ENCODE measurements around the gene S100A13.
"Not testable (repeated sequence)": the region's sequence is repeated elsewhere in the genome, so short reads cannot be mapped to it uniquely, and the experiment has no call there.

The S100A13 gene

GRCh38 chr1:153583514-153583913 is 43.8 kb downstream of the S100A13 start:
- not testable (repeated sequence) for H3K27me3 ChIP-seq (ENCODE audit: control insufficient read depth in 1 of 2, insufficient read depth in 2 of 2, low read length in 2 of 2); H3K36me3 ChIP-seq (ENCODE audit: control insufficient read depth in 2 of 2, insufficient read depth in 2 of 2, low read length in 2 of 2); H3K4me1 ChIP-seq (ENCODE audit: control insufficient read depth, insufficient read depth, low read length); H3K27ac ChIP-seq (ENCODE audit: low read length); H3K9ac ChIP-seq (ENCODE audit: low read length in 2 of 2); H3K4me3 ChIP-seq (ENCODE audit: low read length in 2 of 2); H3K9me3 ChIP-seq (ENCODE audit: control insufficient read depth in 2 of 2, low read length in 2 of 2)

- H3K9ac ChIP-seq (ENCODE audit: low read length in 2 of 2); H3K27ac ChIP-seq (ENCODE audit: low read length); H3K4me3 ChIP-seq (ENCODE audit: low read length in 2 of 2); H3K27me3 ChIP-seq (ENCODE audit: control insufficient read depth in 1 of 2, insufficient read depth in 2 of 2, low read length in 2 of 2); H3K36me3 ChIP-seq (ENCODE audit: control insufficient read depth in 2 of 2, insufficient read depth in 2 of 2, low read length in 2 of 2); H3K9me3 ChIP-seq (ENCODE audit: control insufficient read depth in 2 of 2, low read length in 2 of 2); H3K4me1 ChIP-seq (ENCODE audit: control insufficient read depth, insufficient read depth, low read length): not testable (repeated sequence)
Measured at GRCh38 chr1:153582836-153583235, 44.5 kb downstream of the S100A13 start.

GRCh38 chr1:153578936-153579335 is 48.4 kb downstream of the S100A13 start:
- H3K9me3 ChIP-seq (ENCODE audit: control insufficient read depth in 2 of 2, low read length in 2 of 2): no peaks in the 10 kb centered on the region
- no peak overlapping the region for H3K9ac ChIP-seq (ENCODE audit: low read length in 2 of 2)
- H3K27ac ChIP-seq (ENCODE audit: low read length): no peak overlapping the region
- no peak overlapping the region for H3K4me3 ChIP-seq (ENCODE audit: low read length in 2 of 2)
- H3K4me1 ChIP-seq (ENCODE audit: control insufficient read depth, insufficient read depth, low read length): no peaks in the 10 kb centered on the region
- no peaks in the 10 kb centered on the region for H3K36me3 ChIP-seq (ENCODE audit: control insufficient read depth in 2 of 2, insufficient read depth in 2 of 2, low read length in 2 of 2)
- no peaks in the 10 kb centered on the region for H3K27me3 ChIP-seq (ENCODE audit: control insufficient read depth in 1 of 2, insufficient read depth in 2 of 2, low read length in 2 of 2)

- no peaks in the 10 kb centered on the region for H3K36me3 ChIP-seq (ENCODE audit: control insufficient read depth in 2 of 2, insufficient read depth in 2 of 2, low read length in 2 of 2)
- no peaks in the 10 kb centered on the region for H3K4me1 ChIP-seq (ENCODE audit: control insufficient read depth, insufficient read depth, low read length)
- no peaks in the 10 kb centered on the region for H3K27me3 ChIP-seq (ENCODE audit: control insufficient read depth in 1 of 2, insufficient read depth in 2 of 2, low read length in 2 of 2)
- H3K9me3 ChIP-seq (ENCODE audit: control insufficient read depth in 2 of 2, low read length in 2 of 2): no peaks in the 10 kb centered on the region
- no peak overlapping the region for H3K9ac ChIP-seq (ENCODE audit: low read length in 2 of 2)
- no peak overlapping the region for H3K4me3 ChIP-seq (ENCODE audit: low read length in 2 of 2)
- H3K27ac ChIP-seq (ENCODE audit: low read length): no peak overlapping the region
Measured at GRCh38 chr1:153578490-153578889, 48.8 kb downstream of the S100A13 start.

- H3K9me3 ChIP-seq (ENCODE audit: control insufficient read depth in 2 of 2, low read length in 2 of 2): no peaks in the 10 kb centered on the region
- H3K27me3 ChIP-seq (ENCODE audit: control insufficient read depth in 1 of 2, insufficient read depth in 2 of 2, low read length in 2 of 2): no peaks in the 10 kb centered on the region
- H3K36me3 ChIP-seq (ENCODE audit: control insufficient read depth in 2 of 2, insufficient read depth in 2 of 2, low read length in 2 of 2): no peaks in the 10 kb centered on the region
- no peak overlapping the region for H3K9ac ChIP-seq (ENCODE audit: low read length in 2 of 2)
- H3K27ac ChIP-seq (ENCODE audit: low read length): no peak overlapping the region
- H3K4me3 ChIP-seq (ENCODE audit: low read length in 2 of 2): no peak overlapping the region
- H3K4me1 ChIP-seq (ENCODE audit: control insufficient read depth, insufficient read depth, low read length): no peaks in the 10 kb centered on the region
Measured at GRCh38 chr1:153577624-153578051, 49.7 kb downstream of the S100A13 start.

- H3K27me3 ChIP-seq (ENCODE audit: control insufficient read depth in 1 of 2, insufficient read depth in 2 of 2, low read length in 2 of 2): no peaks in the 10 kb centered on the region
- no peaks in the 10 kb centered on the region for H3K4me1 ChIP-seq (ENCODE audit: control insufficient read depth, insufficient read depth, low read length)
- H3K36me3 ChIP-seq (ENCODE audit: control insufficient read depth in 2 of 2, insufficient read depth in 2 of 2, low read length in 2 of 2): no peaks in the 10 kb centered on the region
- H3K9ac ChIP-seq (ENCODE audit: low read length in 2 of 2): no peak overlapping the region
- H3K27ac ChIP-seq (ENCODE audit: low read length): no peak overlapping the region
- H3K4me3 ChIP-seq (ENCODE audit: low read length in 2 of 2): no peak overlapping the region
- H3K9me3 ChIP-seq (ENCODE audit: control insufficient read depth in 2 of 2, low read length in 2 of 2): no peaks in the 10 kb centered on the region
Measured at GRCh38 chr1:153577138-153577537, 50.2 kb downstream of the S100A13 start.

- H3K9ac ChIP-seq (ENCODE audit: low read length in 2 of 2); H3K4me1 ChIP-seq (ENCODE audit: control insufficient read depth, insufficient read depth, low read length); H3K9me3 ChIP-seq (ENCODE audit: control insufficient read depth in 2 of 2, low read length in 2 of 2); H3K36me3 ChIP-seq (ENCODE audit: control insufficient read depth in 2 of 2, insufficient read depth in 2 of 2, low read length in 2 of 2); H3K27me3 ChIP-seq (ENCODE audit: control insufficient read depth in 1 of 2, insufficient read depth in 2 of 2, low read length in 2 of 2); H3K27ac ChIP-seq (ENCODE audit: low read length); H3K4me3 ChIP-seq (ENCODE audit: low read length in 2 of 2): not testable (repeated sequence)
Measured at GRCh38 chr1:153575497-153575896, 51.8 kb downstream of the S100A13 start.

GRCh38 chr1:153575081-153575491 is 52.2 kb downstream of the S100A13 start:
- not testable (repeated sequence) for H3K27ac ChIP-seq (ENCODE audit: low read length); H3K4me3 ChIP-seq (ENCODE audit: low read length in 2 of 2); H3K36me3 ChIP-seq (ENCODE audit: control insufficient read depth in 2 of 2, insufficient read depth in 2 of 2, low read length in 2 of 2); H3K4me1 ChIP-seq (ENCODE audit: control insufficient read depth, insufficient read depth, low read length); H3K9ac ChIP-seq (ENCODE audit: low read length in 2 of 2); H3K27me3 ChIP-seq (ENCODE audit: control insufficient read depth in 1 of 2, insufficient read depth in 2 of 2, low read length in 2 of 2); H3K9me3 ChIP-seq (ENCODE audit: control insufficient read depth in 2 of 2, low read length in 2 of 2)

GRCh38 chr1:153573351-153573750 is 54.0 kb downstream of the S100A13 start:
- Histone ChIP-seq H3K27ac (ENCODE audit: low read length) (peak overlapping the region; percentile 49), H3K9ac (ENCODE audit: low read length in 2 of 2) (no peak overlapping the region), H3K4me1 (ENCODE audit: control insufficient read depth, insufficient read depth, low read length) (peaks cover 6% of the 10 kb centered on the region), H3K9me3 (ENCODE audit: control insufficient read depth in 2 of 2, low read length in 2 of 2) (no peaks in the 10 kb centered on the region), H3K4me3 (ENCODE audit: low read length in 2 of 2) (no peak overlapping the region), H3K27me3 (ENCODE audit: control insufficient read depth in 1 of 2, insufficient read depth in 2 of 2, low read length in 2 of 2) (no peaks in the 10 kb centered on the region), H3K36me3 (ENCODE audit: control insufficient read depth in 2 of 2, insufficient read depth in 2 of 2, low read length in 2 of 2) (no peaks in the 10 kb centered on the region)

- H3K4me3 ChIP-seq (ENCODE audit: low read length in 2 of 2): no peak overlapping the region
- peaks cover 13% of the 10 kb centered on the region for H3K4me1 ChIP-seq (ENCODE audit: control insufficient read depth, insufficient read depth, low read length)
- H3K27me3 ChIP-seq (ENCODE audit: control insufficient read depth in 1 of 2, insufficient read depth in 2 of 2, low read length in 2 of 2): no peaks in the 10 kb centered on the region
- H3K9me3 ChIP-seq (ENCODE audit: control insufficient read depth in 2 of 2, low read length in 2 of 2): no peaks in the 10 kb centered on the region
- H3K36me3 ChIP-seq (ENCODE audit: control insufficient read depth in 2 of 2, insufficient read depth in 2 of 2, low read length in 2 of 2): no peaks in the 10 kb centered on the region
- peak overlapping the region; percentile 13 to 51 for H3K9ac ChIP-seq (ENCODE audit: low read length in 2 of 2)
- H3K27ac ChIP-seq (ENCODE audit: low read length): peak overlapping the region; percentile 49
Measured at GRCh38 chr1:153572569-153573015, 54.7 kb downstream of the S100A13 start.

GRCh38 chr1:153571706-153572105 is 55.6 kb downstream of the S100A13 start:
- H3K9ac ChIP-seq (ENCODE audit: low read length in 2 of 2): no peak overlapping the region
- no peak overlapping the region for H3K27ac ChIP-seq (ENCODE audit: low read length)
- peaks cover 21% of the 10 kb centered on the region for H3K4me1 ChIP-seq (ENCODE audit: control insufficient read depth, insufficient read depth, low read length)

More at GRCh38 chr1:153571706-153572105, 55.6 kb downstream of the S100A13 start:
- Histone ChIP-seq H3K36me3 (ENCODE audit: control insufficient read depth in 2 of 2, insufficient read depth in 2 of 2, low read length in 2 of 2) (no peaks in the 10 kb centered on the region), H3K9me3 (ENCODE audit: control insufficient read depth in 2 of 2, low read length in 2 of 2) (no peaks in the 10 kb centered on the region), H3K27me3 (ENCODE audit: control insufficient read depth in 1 of 2, insufficient read depth in 2 of 2, low read length in 2 of 2) (no peaks in the 10 kb centered on the region), H3K4me3 (ENCODE audit: low read length in 2 of 2) (no peak overlapping the region)
